DND-41 (cell line): ENCODE data around the gene PPP1R3D.

ENCODE experiments used
- CTCF ChIP-seq: IDR thresholded peaks from 2 replicates; pipeline ENCODE4 v1.5.1; 2012; ENCODE audit warnings: borderline replicate concordance, low read length, moderate library complexity, mild to moderate bottlenecking; ENCODE audit not compliant: poor library complexity, severe bottlenecking; ENCODE audit errors: extremely low read depth
- EZH2 ChIP-seq: IDR thresholded peaks from 3 replicates; pipeline ENCODE4 v1.6.1; 2012; ENCODE audit warnings: borderline replicate concordance, low read depth, mild to moderate bottlenecking, moderate library complexity, low read length, inconsistent platforms; ENCODE audit not compliant: severe bottlenecking

- TF ChIP-seq CTCF (no peak), EZH2 (no peak)
Observed at GRCh38 chr20:59895908-59896307, 44.2 kb downstream of the PPP1R3D start.
